Activated gamma-delta T cell (primary cell): Measurements from ENCODE around the gene AGBL1.

Experiments used
- DNase-seq: peaks from one replicate; lab custom pipeline; 2025; lab: John Stamatoyannopoulos, UW

AGBL1 gene

DNA sequence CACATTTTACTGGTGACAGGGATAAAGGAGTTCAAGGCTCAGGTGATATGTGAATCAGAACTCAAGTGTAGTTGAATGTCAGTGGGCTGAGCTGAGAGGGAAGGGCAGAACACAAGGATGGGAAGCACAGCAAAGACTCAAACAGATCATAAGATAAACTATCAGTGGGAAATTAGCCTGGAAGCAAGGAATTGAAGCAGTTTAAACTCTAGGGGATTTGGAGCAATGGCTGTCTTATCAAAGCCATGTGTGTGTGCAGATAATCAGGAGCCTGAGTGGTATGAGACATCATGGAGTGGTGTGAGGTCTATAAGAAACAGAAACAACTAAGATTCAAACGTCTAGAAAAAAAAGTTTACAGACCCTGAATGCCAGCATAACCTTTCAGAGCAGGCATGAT lies 634.6 kb downstream of the AGBL1 start:
- no peak for DNase-seq

DNA sequence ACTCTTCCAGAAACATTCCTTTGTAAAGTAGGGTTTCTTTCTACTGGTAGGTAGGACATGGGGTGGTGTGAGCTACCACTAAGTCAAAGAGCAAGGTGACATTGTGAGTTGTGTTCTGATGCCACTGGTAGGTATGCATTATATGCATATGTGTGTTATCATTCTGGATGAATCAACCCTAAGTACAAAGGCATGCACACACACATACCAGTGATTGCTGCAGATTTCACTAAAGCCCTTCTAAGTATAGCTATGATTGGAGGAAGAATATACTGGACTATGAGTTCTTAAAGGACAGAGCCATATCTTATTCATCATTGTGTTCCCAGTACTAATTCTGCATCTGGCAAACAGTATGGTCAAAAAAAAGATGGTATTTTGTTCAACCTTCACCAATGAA lies 646.0 kb downstream of the AGBL1 start:
- no peak for DNase-seq

DNA sequence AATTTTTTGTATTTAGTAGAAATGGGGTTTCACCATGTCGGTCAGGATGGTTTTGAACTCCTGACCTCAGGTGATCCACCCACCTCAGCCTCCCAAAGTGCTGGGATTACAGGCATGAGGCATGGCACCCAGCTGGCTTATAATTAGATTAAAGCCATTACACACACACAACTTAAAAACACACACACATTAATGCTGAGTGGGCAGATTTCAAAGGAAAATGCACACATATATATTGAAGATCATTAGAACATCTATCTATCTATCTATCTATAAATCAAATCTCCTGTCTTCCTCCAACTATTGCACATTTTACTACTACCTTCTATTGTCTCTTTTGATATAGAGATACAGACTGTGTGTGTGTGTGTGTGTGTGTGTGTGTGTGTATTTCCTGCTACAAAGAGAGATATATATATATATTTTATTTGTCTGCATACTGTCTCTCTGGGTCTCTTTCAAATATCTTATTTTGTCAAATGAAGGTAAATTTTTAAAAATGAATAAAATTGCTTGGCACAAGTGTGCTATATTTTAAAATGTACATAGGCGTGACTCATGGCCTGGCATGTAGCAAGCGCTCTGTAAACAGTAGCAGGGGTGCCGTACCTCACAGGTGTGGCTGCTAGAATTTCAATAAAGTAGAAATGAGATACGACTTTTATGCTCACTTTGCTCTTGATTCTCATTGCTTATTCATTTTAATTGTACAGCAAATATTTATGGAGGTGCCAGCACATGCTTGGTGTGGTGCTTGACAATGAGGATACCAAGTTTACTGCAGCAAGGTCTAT lies 655.8 kb downstream of the AGBL1 start:
- no peak for DNase-seq

DNA sequence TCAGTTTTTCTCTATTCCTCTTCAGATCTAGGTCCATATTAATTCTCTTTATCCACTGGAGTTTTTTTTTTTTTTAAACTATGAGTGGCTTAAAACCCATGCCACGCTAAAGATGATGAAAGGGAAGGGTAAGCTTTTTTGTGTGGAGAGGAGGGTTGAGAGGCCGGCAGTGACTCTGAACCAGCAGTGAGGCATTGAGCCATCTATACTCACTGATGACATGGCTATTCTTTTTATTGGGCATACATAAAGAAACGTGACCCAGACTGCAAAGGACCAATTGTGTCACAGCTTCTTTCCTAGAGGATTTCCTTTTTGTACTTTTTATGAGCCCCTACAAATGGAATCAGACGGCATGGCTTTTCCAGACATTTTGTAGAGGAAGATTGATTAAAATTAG lies 662.2 kb downstream of the AGBL1 start:
- DNase-seq, result no peak

DNA sequence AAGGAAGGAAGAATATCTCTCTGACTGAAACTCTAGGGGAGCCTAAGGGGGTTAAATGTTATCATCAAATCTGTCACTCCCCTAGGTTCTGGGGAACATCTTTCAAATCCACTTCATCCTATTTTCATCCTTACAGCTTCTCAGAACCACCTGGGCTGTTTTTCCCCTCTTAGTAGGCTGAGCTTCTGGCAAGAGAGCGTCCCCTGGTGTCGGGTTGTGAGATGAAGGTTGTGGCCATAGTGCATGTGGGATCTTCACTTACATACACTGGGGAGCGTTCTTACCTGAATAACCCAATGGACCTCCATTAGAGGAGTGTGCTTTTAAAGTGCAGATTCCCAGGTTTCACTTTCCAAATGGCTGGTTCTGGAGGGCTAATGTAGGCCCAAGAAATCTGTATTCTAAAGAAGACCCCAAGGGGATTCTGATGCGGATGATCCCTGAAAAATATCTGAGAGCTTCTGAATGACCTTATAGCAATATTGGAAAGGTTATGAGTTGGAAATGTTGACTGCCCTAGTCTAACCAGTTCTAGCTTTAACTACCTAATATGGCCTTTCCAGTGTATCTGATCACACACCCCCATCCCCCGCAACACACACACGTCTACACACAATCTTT lies 663.7 kb downstream of the AGBL1 start:
- no peak for DNase-seq

DNA sequence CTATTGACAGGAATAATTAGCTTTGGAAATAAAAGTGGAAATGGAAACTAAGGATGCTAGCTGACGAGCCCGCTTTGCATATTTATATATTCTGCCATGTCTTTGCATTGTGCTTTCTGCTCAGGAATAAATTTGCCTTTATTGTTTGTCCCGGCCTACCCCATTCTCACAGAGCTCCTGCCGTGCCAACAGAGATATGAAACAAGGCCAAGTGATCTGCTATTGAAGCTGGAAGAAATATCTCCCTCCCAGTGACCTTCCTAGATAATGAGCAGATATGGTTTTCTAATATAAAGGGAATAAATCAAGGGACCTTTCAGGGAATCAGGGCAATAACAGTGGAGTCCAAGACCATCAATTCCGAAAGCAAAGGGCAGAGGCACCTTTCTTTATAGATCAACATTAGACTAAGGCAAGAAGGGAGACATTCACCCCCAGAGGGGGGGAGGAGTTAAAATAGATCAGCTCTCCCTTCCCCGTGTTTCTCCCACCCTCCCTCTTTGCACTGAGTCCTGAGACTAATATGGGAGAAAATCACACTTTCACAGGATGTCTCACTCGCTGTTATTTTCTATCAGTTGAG lies 664.6 kb downstream of the AGBL1 start:
- no peak for DNase-seq

DNA sequence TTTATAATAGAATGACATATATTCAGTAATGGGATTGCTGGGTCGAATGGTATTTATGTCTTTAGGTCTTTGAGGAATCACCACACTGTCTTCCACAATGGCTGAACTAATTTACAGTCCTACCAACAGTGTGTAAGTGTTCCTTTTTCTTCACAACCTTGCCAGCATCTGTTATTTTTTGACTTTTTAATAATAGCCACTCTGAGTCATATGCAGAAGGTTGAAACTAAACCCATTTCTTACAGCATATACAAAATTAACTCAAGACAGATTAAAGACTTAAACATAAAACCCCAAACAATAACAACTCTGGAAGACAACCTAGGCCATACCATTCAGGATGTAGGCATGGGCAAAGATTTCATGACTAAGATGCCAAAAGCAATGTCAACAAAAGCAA lies 671.4 kb downstream of the AGBL1 start:
- no peak for DNase-seq

DNA sequence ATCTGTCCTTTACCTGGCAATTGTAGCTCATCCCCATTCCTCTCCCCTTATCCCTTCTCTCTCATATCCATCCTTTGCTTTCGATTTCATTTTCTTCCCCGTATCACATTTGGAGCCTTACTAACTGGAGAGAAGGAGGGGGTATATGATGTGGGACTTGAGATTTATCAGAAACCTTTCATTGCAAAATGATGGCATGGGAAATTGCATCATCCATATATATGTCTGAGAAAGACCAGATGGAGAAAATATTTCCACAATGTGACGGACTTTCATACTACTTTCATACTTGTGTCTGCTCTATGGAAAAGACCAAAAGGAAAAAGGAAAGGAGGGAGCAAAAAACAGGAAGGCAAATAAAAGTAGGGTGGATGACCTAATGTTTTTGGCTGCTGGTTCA lies 675.2 kb downstream of the AGBL1 start:
- no peak for DNase-seq

- DNase-seq, result no peak
These were observed 677.0 kb downstream of the AGBL1 start for GRCh38 chr15:86756688-86757087.

GRCh38 chr15:86759800-86760523 lies 680.3 kb downstream of the AGBL1 start:
- no peak for DNase-seq

DNA sequence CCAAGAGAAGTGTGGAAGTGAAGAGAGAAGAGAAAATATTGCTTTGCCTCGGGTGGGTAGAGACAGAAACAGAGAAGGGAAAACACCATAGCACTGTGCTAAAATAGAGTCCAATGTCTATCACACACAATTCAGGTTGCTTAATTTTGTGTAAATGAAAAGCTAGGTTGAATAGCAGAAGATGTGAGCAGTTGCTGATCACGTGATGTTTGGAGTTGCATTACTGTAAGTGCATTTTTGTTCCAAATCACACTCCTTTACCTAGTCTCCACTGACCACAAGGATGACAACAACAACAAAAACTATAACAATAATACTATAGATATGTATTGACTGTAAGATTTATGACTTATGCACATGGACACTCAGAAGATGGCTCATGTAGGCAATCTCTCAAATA lies 683.2 kb downstream of the AGBL1 start:
- no peak for DNase-seq

GRCh38 chr15:86764021-86764420 lies 684.4 kb downstream of the AGBL1 start:
- DNase-seq, result no peak

DNA sequence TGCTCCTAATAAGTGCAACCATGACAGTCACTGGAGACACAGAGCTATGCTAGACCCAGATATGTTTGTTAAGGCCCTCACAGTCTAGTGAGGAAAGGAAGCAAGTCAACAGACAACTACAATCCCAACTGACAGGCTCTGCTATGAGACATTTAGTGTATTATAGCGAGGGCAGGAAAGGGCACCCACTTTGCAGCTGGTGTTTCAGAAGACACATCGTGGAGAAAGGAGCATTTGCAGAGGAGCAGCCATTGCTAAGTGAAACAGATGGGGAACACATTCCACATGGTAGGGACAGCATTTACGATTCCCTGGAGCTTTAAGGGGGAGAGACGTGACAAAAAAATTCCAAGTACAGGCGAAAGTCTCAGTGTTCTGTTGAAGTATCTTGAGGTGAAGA lies 685.6 kb downstream of the AGBL1 start:
- no peak for DNase-seq

DNA sequence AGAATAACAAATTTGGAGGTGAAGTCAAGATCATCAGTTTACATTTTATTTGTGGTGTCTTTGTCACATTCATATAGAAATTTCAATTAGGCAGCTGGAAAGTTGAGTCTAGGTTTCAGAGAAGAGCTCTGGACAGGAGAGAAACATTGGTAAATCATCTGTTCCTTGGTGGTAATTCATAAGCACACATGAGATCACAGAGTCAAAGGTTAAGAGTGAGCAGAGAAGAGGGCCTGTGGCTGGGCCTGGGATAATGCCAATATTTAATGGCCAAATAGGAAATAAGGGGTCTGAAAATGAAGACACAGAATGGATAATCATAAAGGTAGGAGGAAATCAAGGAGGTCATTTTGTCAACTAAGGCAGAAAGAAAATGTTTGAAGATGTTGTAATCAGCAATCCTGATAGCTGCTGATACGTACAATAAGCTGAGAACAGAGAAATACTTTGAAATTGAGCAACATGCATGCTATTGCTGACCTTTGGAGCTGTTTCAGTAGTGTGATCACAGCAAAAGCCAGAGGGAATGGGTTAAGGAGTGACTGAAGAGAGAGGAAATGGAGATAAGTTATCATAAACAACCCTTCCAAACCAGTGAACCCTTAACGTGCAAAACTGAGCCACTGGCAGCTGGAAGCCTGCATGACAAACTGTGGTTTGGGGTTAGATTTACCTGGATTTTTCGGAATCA lies 692.8 kb downstream of the AGBL1 start:
- DNase-seq, result no peak

GRCh38 chr15:86773736-86774135 lies 694.1 kb downstream of the AGBL1 start:
- DNase-seq, result no peak

GRCh38 chr15:86776145-86776544 lies 696.5 kb downstream of the AGBL1 start:
- no peak for DNase-seq

DNA sequence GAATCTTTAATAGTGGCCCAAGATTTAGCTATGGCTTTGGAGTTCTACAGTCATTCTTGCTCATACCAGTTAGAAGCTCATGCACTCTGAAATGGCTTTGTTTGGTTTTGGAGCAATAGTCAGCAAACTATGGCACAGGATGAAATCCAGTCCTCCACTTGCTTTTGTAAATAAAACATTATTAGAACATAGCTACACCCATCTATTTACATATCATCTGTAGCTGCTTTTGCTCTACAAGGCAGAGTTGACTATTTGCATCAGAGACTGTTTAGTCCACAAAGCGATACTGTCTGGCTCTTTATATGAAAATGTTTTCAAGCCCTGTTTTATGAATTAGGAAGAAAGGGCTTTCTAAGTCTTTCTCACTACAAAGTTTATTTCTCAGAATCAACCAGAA lies 716.9 kb downstream of the AGBL1 start:
- no peak for DNase-seq

- no peak for DNase-seq
These were observed 717.5 kb downstream of the AGBL1 start for GRCh38 chr15:86797135-86797534.

GRCh38 chr15:86799226-86799625 lies 719.6 kb downstream of the AGBL1 start:
- no peak for DNase-seq

DNA sequence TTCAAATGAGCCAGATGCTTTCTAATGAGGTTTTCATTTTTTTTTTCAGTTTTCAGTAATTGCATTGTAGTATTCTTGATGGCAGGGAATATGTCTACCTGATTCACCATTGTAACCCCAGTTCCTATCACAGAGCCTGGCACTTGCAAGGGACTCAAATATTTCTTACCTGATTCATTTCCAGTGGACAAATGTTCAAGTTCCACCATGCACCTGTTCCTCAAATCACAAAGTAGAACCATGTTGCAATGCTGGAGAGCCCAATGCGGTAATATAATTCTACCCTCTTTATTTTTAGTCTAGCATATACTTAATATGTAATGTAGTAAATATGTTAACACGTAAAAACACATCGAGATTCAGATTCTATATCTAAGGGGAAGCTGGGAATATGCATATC lies 722.6 kb downstream of the AGBL1 start:
- DNase-seq, result no peak

DNA sequence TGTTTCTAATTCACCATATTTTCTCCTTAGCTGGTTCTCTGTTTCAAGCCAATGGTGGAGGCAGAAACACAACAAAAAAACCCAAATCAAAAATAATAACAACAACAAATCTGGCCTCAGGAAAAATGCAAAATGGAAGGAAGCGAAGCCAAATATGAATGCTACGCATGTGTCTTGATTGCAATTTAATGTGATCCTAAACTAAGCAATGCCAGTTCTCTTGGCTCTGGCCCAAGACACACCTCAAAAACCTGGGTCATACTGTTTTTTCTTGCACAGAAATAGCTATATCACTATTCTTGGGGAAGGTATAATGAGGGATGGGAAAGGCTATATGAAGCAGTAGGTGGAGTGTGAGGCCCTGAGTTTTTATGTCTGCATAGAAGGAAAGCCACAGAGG lies 724.7 kb downstream of the AGBL1 start:
- DNase-seq, result no peak

DNA sequence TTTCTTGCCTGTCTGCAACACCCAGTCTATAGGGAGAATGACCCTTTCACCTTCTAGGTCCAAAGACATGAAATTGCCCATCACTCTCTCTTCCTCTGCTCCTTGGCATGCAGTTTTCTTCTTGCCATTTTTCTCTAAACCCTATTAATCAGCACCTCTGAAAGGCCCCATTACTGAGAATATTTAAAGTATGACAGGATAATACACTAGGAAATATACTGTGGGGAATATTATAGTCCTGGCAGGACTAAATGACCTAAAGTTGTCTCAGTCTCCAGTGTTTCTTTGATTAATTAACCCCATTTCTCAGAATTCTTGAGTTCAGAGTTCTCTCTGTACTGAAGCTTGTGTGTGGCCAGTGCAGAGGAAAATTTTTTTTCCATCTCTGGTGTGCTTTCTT lies 730.7 kb downstream of the AGBL1 start:
- no peak for DNase-seq
